ENCODE measurements around the gene MATR3. TPM values are rescaled to one million over a fixed set of nuclear protein-coding genes. Genes with fewer than 3 reads are reported as not detected.
"Not testable (repeated sequence)": the region's sequence is repeated elsewhere in the genome, so short reads cannot be mapped to it uniquely, and the experiment has no call there.

MATR3 gene
- total RNA-seq, 2 donors from 2014 or later = 194 to 264 TPM

DNA sequence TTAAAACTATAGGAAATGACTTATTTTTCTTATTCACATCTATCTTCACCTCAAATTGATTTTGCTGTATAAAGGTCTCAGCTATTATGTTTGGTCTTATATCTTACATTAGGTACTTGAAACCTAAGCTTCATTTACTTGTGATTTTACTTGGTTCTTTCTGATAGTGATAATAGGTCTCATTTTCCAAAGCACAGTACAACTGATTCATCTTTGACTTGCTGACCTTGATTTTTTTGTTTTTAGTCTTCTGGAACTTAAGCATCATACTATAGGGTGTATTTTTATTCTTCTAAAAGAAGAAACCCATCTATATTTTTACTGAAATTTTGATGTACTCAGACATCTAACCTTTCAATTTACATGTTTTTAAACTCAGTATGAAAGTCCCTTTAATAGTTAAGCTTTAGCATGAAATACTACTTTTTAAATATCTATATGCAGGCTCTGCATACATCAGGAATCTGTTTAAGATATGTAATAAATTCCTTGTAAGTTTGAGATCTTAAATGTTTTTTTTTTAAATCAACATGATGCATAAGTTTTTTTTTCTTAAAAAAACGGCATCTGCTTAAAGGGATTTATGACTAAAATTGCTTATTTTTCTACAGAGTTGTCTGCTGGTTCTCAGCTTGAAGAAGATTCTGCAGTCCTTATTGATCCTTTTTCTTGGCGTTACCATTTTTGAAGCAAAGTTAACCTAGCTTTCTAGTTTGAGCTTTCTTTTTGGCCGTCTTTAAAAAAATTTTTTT, 13.3 kb downstream of the MATR3 start:
- Histone ChIP-seq H3K4me3 (no peak overlapping the region), H3K36me3 (no peaks in the 10 kb centered on the region), H3K4me1 (ENCODE audit: control insufficient read depth in 1 of 2, low read depth in 2 of 2) (peaks cover 87 to 98% of the 10 kb centered on the region in 2 donors), H3K27ac (no peak overlapping the region), H3K27me3 (replicated peaks; ENCODE audit: insufficient read depth) (no peaks in the 10 kb centered on the region), H3K9me3 (no peaks in the 10 kb centered on the region)
- no peak for TF ChIP-seq CTCF (IDR thresholded peaks at IDR 0.05)
- ATAC-seq (ENCODE audit: insufficient number of reproducible peaks, low FRiP score, low read depth) (no peak), DNase-seq (ENCODE audit: low spot score) (no peak)

DNA sequence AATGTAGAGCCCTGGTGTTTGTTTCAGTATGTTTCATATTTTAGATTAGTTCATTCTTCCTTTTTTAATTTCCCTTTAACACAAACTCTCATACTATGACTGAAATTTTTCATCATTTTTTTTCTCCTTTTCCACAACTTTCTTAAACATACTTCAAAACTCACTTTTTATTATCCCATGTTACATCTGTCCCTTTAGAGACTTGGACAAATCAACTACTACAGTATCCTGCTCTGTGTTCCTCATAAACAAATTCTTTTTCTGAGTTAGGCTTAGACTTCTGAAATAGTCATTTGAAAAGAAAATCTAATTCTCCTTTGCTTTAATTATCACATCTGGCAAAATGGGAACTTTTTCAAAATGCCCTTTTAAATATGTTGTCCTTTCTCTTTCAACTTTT, 15.3 kb downstream of the MATR3 start:
- H3K9me3 ChIP-seq = no peaks in the 10 kb centered on the region
- no peak for TF ChIP-seq CTCF (IDR thresholded peaks at IDR 0.05)
- H3K27ac ChIP-seq = no peak overlapping the region
- H3K36me3 ChIP-seq = no peaks in the 10 kb centered on the region
- H3K27me3 ChIP-seq (replicated peaks; ENCODE audit: insufficient read depth) = no peaks in the 10 kb centered on the region
- DNase-seq (ENCODE audit: low spot score) (no peak), ATAC-seq (ENCODE audit: insufficient number of reproducible peaks, low FRiP score, low read depth) (no peak)
- H3K4me1 ChIP-seq (ENCODE audit: control insufficient read depth in 1 of 2, low read depth in 2 of 2) = peaks cover 86 to 98% of the 10 kb centered on the region in 2 donors
- H3K4me3 ChIP-seq = no peak overlapping the region

DNA sequence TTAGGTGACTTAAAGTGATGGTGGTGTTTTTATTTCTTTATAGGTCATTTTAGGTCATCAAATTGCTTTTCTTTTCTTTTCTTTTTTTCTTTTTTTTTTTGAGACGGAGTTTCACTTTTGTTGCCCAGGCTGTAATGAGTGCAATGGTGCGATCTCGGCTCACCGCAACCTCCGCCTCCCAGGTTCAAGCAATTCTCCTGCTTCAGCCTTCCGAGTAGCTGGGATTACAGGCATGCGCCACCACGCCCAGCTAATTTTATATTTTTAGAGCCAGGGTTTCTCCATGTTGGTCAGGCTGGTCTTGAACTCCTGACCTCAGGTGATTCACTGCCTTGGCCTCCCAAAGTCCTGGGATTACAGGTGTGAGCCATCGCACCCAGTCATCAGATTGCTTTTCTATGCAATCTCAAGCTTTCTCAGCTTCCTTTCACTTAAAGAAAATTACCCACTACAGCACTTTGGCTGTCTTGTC, 17.2 kb downstream of the MATR3 start:
- H3K4me3 ChIP-seq; H3K27me3 ChIP-seq (replicated peaks; ENCODE audit: insufficient read depth); H3K9me3 ChIP-seq; H3K36me3 ChIP-seq; H3K27ac ChIP-seq; ATAC-seq (ENCODE audit: insufficient number of reproducible peaks, low FRiP score, low read depth); DNase-seq (ENCODE audit: low spot score): not testable (repeated sequence)
- H3K4me1 ChIP-seq (ENCODE audit: control insufficient read depth in 1 of 2, low read depth in 2 of 2) = peaks cover 75 to 95% of the 10 kb centered on the region in 2 donors

- H3K36me3 ChIP-seq = peaks cover 12% of the 10 kb centered on the region
- ATAC-seq (ENCODE audit: insufficient number of reproducible peaks, low FRiP score, low read depth) (no peak), DNase-seq (ENCODE audit: low spot score) (no peak)
- no peaks in the 10 kb centered on the region for H3K9me3 ChIP-seq
- no peak for TF ChIP-seq CTCF (IDR thresholded peaks at IDR 0.05)
- no peak overlapping the region for H3K4me3 ChIP-seq
- H3K27ac ChIP-seq = no peak overlapping the region
- peaks cover 67 to 87% of the 10 kb centered on the region in 2 donors for H3K4me1 ChIP-seq (ENCODE audit: control insufficient read depth in 1 of 2, low read depth in 2 of 2)
- H3K27me3 ChIP-seq (replicated peaks; ENCODE audit: insufficient read depth) = no peaks in the 10 kb centered on the region
Observed at GRCh38 chr5:139312075-139312474, 18.5 kb downstream of the MATR3 start.

DNA sequence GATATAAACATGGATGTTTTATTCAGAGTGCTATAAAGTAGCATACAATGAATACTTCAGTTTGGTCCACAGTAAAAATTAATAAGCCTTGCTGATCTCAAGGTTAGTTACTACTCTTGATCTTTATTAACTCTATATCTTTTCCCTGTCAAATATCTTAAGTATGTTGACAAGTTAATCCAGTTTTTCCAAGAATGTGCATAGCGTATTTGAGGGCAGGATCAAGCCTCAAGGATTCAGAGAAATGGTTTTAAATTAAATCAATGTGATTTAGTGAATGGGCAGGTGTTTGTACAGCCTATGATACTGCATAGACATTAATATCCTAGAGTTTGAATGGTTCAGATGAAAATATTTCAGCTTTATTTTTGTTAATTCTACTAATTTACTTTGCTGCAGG, 20.7 kb downstream of the MATR3 start:
- Histone ChIP-seq H3K4me3 (no peak overlapping the region), H3K36me3 (peaks cover 30% of the 10 kb centered on the region), H3K9me3 (no peaks in the 10 kb centered on the region), H3K4me1 (ENCODE audit: control insufficient read depth in 1 of 2, low read depth in 2 of 2) (peaks cover 47 to 65% of the 10 kb centered on the region in 2 donors), H3K27ac (no peak overlapping the region), H3K27me3 (replicated peaks; ENCODE audit: insufficient read depth) (no peaks in the 10 kb centered on the region)
- DNase-seq (ENCODE audit: low spot score) (no peak), ATAC-seq (ENCODE audit: insufficient number of reproducible peaks, low FRiP score, low read depth) (no peak)
- no peak for TF ChIP-seq CTCF (IDR thresholded peaks at IDR 0.05)
